ENCODE measurements around the gene WDR89. TPM values are rescaled to one million over a fixed set of nuclear protein-coding genes. Genes with fewer than 3 reads are reported as not detected.
A peak's percentile ranks its signal among the peaks of the same experiment; 100 is the strongest.

WDR89 gene
- total RNA-seq, 1 experiment from 2014 or later, result 18.2 TPM

DNA sequence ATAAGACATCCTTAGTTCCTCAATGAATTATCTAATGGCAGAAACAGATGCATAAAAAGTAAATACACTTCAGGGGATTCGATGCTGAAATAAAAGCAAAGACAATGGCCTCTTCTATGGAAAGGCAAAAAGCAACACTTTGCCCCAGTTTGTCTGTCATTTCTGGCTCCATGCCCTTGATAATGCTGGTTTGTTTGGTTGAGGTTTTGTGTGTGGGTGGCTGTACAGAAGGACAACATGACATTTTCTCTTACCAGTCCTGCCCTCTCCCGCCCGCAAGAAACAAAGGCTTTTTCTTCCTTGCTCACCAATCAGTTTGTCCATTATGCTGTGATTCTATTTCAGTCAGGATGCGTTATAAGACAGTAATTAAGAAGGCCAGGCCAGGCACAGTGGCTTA is 18.1 kb upstream of the WDR89 start:
- peaks cover 56% of the 10 kb centered on the region for H3F3A ChIP-seq (ENCODE audit: insufficient read depth, low read depth)
- peaks cover 54% of the 10 kb centered on the region for H3K4me1 ChIP-seq (replicated peaks; ENCODE audit: insufficient read depth)
- TF ChIP-seq CTCF (conservative IDR thresholded peaks at IDR 0.05) (no peak), EZH2 (IDR thresholded peaks at IDR 0.05; ENCODE audit: low read depth) (no peak)
- no peak for DNase-seq
- H3K79me2 ChIP-seq (ENCODE audit: low read depth), result no peaks in the 10 kb centered on the region
- H3K36me3 ChIP-seq (ENCODE audit: low read depth), result no peaks in the 10 kb centered on the region
- H4K20me1 ChIP-seq (ENCODE audit: insufficient read depth), result no peaks in the 10 kb centered on the region
- no peak overlapping the region for H2AFZ ChIP-seq
- H3K27ac ChIP-seq, result no peak overlapping the region
- ChIA-PET CTCF (interaction anchor here (0.7 kb wide), 1 partner anchor 116 kb away, joined by 3 read pairs; no protein-coding TSS in a partner anchor), POLR2A (ENCODE audit: unreplicated experiment) (no interaction called here)
- no peaks in the 10 kb centered on the region for H3K9me3 ChIP-seq (ENCODE audit: insufficient read depth, low read depth)
- H3K4me3 ChIP-seq, result no peak overlapping the region
- no peaks in the 10 kb centered on the region for H3K9me2 ChIP-seq (ENCODE audit: insufficient read depth)
- intact Hi-C loops (cut with micrococcal nuclease; ENCODE audit: unreplicated experiment), result no loop called here
- BruUV-seq (replicated peaks), result no TSS peak
- no peaks in the 10 kb centered on the region for H3K27me3 ChIP-seq (ENCODE audit: insufficient read depth, low read depth)
- no peak overlapping the region for H3K4me2 ChIP-seq

DNA sequence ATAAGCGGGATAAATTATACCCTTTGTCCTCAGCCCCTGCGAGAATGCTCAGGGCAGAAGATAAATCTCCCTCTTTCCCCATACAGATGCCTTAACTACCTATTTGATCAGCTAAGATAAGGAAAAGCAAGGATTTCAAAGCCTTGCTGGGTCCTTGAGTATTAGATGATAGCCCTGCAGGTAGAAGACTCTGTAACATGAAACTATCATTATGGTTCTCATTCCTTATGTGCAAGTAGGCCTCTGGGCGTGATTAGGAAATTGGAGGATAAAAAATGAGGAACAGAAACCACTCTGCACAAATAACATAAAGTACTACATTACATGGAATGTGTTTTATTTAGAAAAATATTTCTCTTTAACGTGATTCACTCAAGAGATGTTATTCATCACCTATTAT is 14.5 kb upstream of the WDR89 start:
- H3K4me2 ChIP-seq, result peak overlapping the region; percentile 22
- no peaks in the 10 kb centered on the region for H4K20me1 ChIP-seq (ENCODE audit: insufficient read depth)
- peaks cover 33% of the 10 kb centered on the region for H3K4me1 ChIP-seq (replicated peaks; ENCODE audit: insufficient read depth)
- H3K36me3 ChIP-seq (ENCODE audit: low read depth), result no peaks in the 10 kb centered on the region; the same call in 1 of the 2 replicates
- no peaks in the 10 kb centered on the region for H3K9me2 ChIP-seq (ENCODE audit: insufficient read depth)
- ChIA-PET CTCF (no interaction called here), POLR2A (ENCODE audit: unreplicated experiment) (interaction anchor here (0.6 kb wide), 1 partner anchor 212 kb away, joined by 12 read pairs; no protein-coding TSS in a partner anchor)
- peaks cover 44% of the 10 kb centered on the region for H3F3A ChIP-seq (ENCODE audit: insufficient read depth, low read depth)
- no peak overlapping the region for H3K4me3 ChIP-seq
- peak in 1 of 2 experiments; percentile 94 for DNase-seq
- no peak for TF ChIP-seq EZH2 (IDR thresholded peaks at IDR 0.05; ENCODE audit: low read depth)
- TF ChIP-seq CTCF (conservative IDR thresholded peaks at IDR 0.05), result no peak
- no peaks in the 10 kb centered on the region for H3K27me3 ChIP-seq (ENCODE audit: insufficient read depth, low read depth)
- intact Hi-C loops (cut with micrococcal nuclease; ENCODE audit: unreplicated experiment), result no loop called here
- no peaks in the 10 kb centered on the region for H3K9me3 ChIP-seq (ENCODE audit: insufficient read depth, low read depth)
- peak overlapping the region; percentile 66 for H3K27ac ChIP-seq
- BruUV-seq (replicated peaks), result no TSS peak
- H2AFZ ChIP-seq, result no peak overlapping the region
- no peaks in the 10 kb centered on the region for H3K79me2 ChIP-seq (ENCODE audit: low read depth)

DNA sequence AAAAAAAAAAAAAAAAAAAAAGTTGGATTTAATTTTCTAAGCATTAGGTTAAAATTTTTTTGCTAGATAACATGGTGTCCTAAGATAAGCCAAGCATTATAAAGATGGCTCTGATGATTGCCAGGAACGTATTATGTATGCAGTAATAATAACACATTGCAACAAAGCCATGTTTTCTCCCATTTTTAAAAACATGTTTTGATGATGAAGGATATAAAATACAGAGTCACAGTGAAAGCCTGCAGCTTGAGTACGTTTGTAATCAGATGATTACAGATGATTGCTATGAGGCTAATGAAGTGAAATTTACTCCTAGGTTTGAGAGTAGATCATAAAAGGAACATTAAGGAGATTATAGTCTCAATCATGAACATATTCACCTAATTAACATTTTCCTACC is 13.3 kb upstream of the WDR89 start:
- Histone ChIP-seq H3K27ac (no peak overlapping the region), H3K9me2 (ENCODE audit: insufficient read depth) (no peaks in the 10 kb centered on the region), H3F3A (ENCODE audit: insufficient read depth, low read depth) (peaks cover 43% of the 10 kb centered on the region), H3K27me3 (ENCODE audit: insufficient read depth, low read depth) (no peaks in the 10 kb centered on the region), H3K4me3 (no peak overlapping the region), H3K9me3 (ENCODE audit: insufficient read depth, low read depth) (no peaks in the 10 kb centered on the region), H4K20me1 (ENCODE audit: insufficient read depth) (no peaks in the 10 kb centered on the region), H3K4me1 (replicated peaks; ENCODE audit: insufficient read depth) (peaks cover 33% of the 10 kb centered on the region), H3K79me2 (ENCODE audit: low read depth) (no peaks in the 10 kb centered on the region), H2AFZ (no peak overlapping the region), H3K36me3 (ENCODE audit: low read depth) (no peaks in the 10 kb centered on the region; the same call in 1 of the 2 replicates), H3K4me2 (no peak overlapping the region)
- ChIA-PET CTCF (no interaction called here), POLR2A (ENCODE audit: unreplicated experiment) (interaction anchor here (0.6 kb wide), 1 partner anchor 11 kb away, joined by 6 read pairs; no protein-coding TSS in a partner anchor)
- TF ChIP-seq CTCF (conservative IDR thresholded peaks at IDR 0.05) (no peak), EZH2 (IDR thresholded peaks at IDR 0.05; ENCODE audit: low read depth) (no peak)
- DNase-seq, result no peak
- BruUV-seq (replicated peaks), result no TSS peak
- intact Hi-C loops (cut with micrococcal nuclease; ENCODE audit: unreplicated experiment), result no loop called here

Data from PC-9 (cell line).